HCT116 (cell line): ENCODE results near the gene CSF2RB. TPM values are rescaled to one million over a fixed set of nuclear protein-coding genes. Genes with fewer than 3 reads are reported as not detected.
"Not testable (repeated sequence)": the region's sequence is repeated elsewhere in the genome, so short reads cannot be mapped to it uniquely, and the experiment has no call there.

Experiments
- ATAC-seq: fragments of 200-7000 bp; cut with Tn5 transposase; 2 replicates; pipeline ENCODE4 v1.9.1; 2020; ENCODE audit warnings: mild to moderate bottlenecking, moderate library complexity
- BruUV-seq: library from RNA; stranded (reverse); fragments of 400-500 nt; replicated peaks from 2 replicates; lab custom pipeline; 2021; lab: Mats Ljungman, UMichigan
- CTCF ChIA-PET: fragments of 300-600 bp; sonication (Branson Sonifier 250); formaldehyde crosslinking; loops from one replicate; lab custom pipeline; 2021; ENCODE audit warnings: antibody characterized with exemption; lab: Charles Lee
- POLR2A ChIA-PET: fragments of 300-600, 350-600 bp; sonication (Branson Sonifier 250); formaldehyde crosslinking; loops from one replicate; lab custom pipeline; 2021; ENCODE audit warnings: antibody characterized with exemption; lab: Charles Lee
- RAD21 ChIA-PET, 2 experiments: fragments of 300-600 bp; sonication (Branson Sonifier 250); formaldehyde crosslinking; loops; one replicate each; lab custom pipeline; 2023; ENCODE audit warnings: low total read pairs in 2 of 2; ENCODE audit not compliant: uncharacterized antibody in 2 of 2, unreplicated experiment in 2 of 2, low non-redundant PET in 1 of 2; lab: Charles Lee
- DNase-seq: peaks from one replicate; pipeline ENCODE4 v3.0.0-alpha.2; 2010; ENCODE audit warnings: low read depth, low spot score
- H2AFZ ChIP-seq: fragments of 200-600 bp; shearing (Covaris generic), sonication (generic); 2 replicates; pipeline ENCODE4 v1.6.1; 2017; ENCODE audit warnings: low read depth, mixed run types, mixed read lengths, antibody characterized with exemption, low read length; ENCODE audit not compliant: poor library complexity, severe bottlenecking
- H3K27ac ChIP-seq: 2 replicates; pipeline ENCODE4 v1.5.1; 2012; ENCODE audit warnings: low read depth, low read length
- H3K27me3 ChIP-seq: fragments of 200-600 bp; sonication (generic); 2 replicates; pipeline ENCODE4 v1.6.1; 2016; ENCODE audit warnings: mixed run types, low read length, mixed read lengths; ENCODE audit not compliant: insufficient read depth
- H3K36me3 ChIP-seq, 2 experiments: fragments of 200-500 bp in 1 of 2; fragments of 200-600 bp in 1 of 2; sonication (Bioruptor generic) in 1 of 2; sonication (generic) in 1 of 2; 2 replicates each; pipeline versions ENCODE4 v1.5.1 to v1.6.1; 2014 to 2016; ENCODE audit warnings: low read length in 2 of 2, inconsistent platforms in 1 of 2, mixed read lengths in 1 of 2, mixed run types in 1 of 2; ENCODE audit not compliant: insufficient read depth in 2 of 2, control insufficient read depth in 1 of 2
- H3K4me1 ChIP-seq, 2 experiments: fragments of 200-600 bp in 1 of 2; sonication (generic) in 1 of 2; 2 replicates each; pipeline versions ENCODE4 v1.5.1 to v1.6.1; 2012 to 2017; ENCODE audit warnings: low read length in 2 of 2, inconsistent platforms in 1 of 2, mild to moderate bottlenecking in 1 of 2, mixed read lengths in 1 of 2, mixed run types in 1 of 2, moderate library complexity in 1 of 2; ENCODE audit not compliant: insufficient read depth in 2 of 2, control insufficient read depth in 1 of 2
- H3K4me2 ChIP-seq: fragments of 200-600 bp; sonication (generic); 2 replicates; pipeline ENCODE4 v1.6.1; 2017; ENCODE audit warnings: mixed run types, low read length, mixed read lengths
- H3K4me3 ChIP-seq, 2 experiments: fragments of 200-600 bp in 1 of 2; sonication (generic) in 1 of 2; replicated peaks in 1 of 2; 2 replicates each; pipeline ENCODE4 v1.5.1; 2011 to 2016; ENCODE audit warnings: low read length in 2 of 2, control low read depth in 1 of 2, low read depth in 1 of 2, mild to moderate bottlenecking in 1 of 2, mixed read lengths in 1 of 2, mixed run types in 1 of 2
- H3K79me2 ChIP-seq: fragments of 200-600 bp; sonication (generic); 2 replicates; pipeline ENCODE4 v1.6.1; 2017; ENCODE audit warnings: mild to moderate bottlenecking, mixed run types, low read length, moderate library complexity, mixed read lengths; ENCODE audit not compliant: insufficient read depth
- H3K9ac ChIP-seq: fragments of 200-600 bp; sonication (generic); 2 replicates; pipeline ENCODE4 v1.6.1; 2016; ENCODE audit warnings: low read length, mixed read lengths
- H3K9me2 ChIP-seq: fragments of 200-600 bp; sonication (generic), shearing (Covaris generic); 2 replicates; pipeline ENCODE4 v1.6.1; 2017; ENCODE audit warnings: mixed run types, mild to moderate bottlenecking, moderate library complexity; ENCODE audit not compliant: insufficient read depth
- H3K9me3 ChIP-seq, 2 experiments: fragments of 200-500 bp in 1 of 2; fragments of 200-600 bp in 1 of 2; sonication (Bioruptor generic) in 1 of 2; sonication (generic) in 1 of 2; 2 replicates each; pipeline ENCODE4 v1.6.1; 2014 to 2017; ENCODE audit warnings: low read length in 2 of 2, mixed read lengths in 2 of 2, inconsistent platforms in 1 of 2, low read depth in 1 of 2, mild to moderate bottlenecking in 1 of 2, mixed run types in 1 of 2, moderate library complexity in 1 of 2; ENCODE audit not compliant: control insufficient read depth in 1 of 2, insufficient read depth in 1 of 2
- H4K20me1 ChIP-seq: fragments of 200-600 bp; sonication (generic), shearing (Covaris generic); 2 replicates; pipeline ENCODE4 v1.6.1; 2017; ENCODE audit warnings: mixed run types, mild to moderate bottlenecking, moderate library complexity; ENCODE audit not compliant: insufficient read depth
- intact Hi-C: fragments of 100-400 bp; cut with micrococcal nuclease; formaldehyde crosslinking; loops from 2 replicates; pipeline ENCODE4 v1.10.0; 2022
- total RNA-seq: library from RNA; stranded (reverse); gene quantifications from one replicate; pipeline ENCODE4 v1.2.1, GENCODE V29; 2021; ENCODE audit not compliant: unreplicated experiment

CSF2RB gene
- total RNA-seq, 1 experiment from 2014 or later: 0.10 TPM

GRCh38 chr22:36989012-36989411, 75.6 kb downstream of the CSF2RB start:
- ATAC-seq: not testable (repeated sequence)

More at GRCh38 chr22:36989012-36989411, 75.6 kb downstream of the CSF2RB start:
- H3K9ac ChIP-seq, BruUV-seq, H3K4me3 ChIP-seq, H3K9me2 ChIP-seq, H4K20me1 ChIP-seq, H3K4me2 ChIP-seq, H3K36me3 ChIP-seq, H3K27me3 ChIP-seq, DNase-seq, CTCF ChIA-PET, H3K4me1 ChIP-seq, POLR2A ChIA-PET, intact Hi-C loops, H3K27ac ChIP-seq, H2AFZ ChIP-seq, RAD21 ChIA-PET, H3K79me2 ChIP-seq: not testable (repeated sequence)
- peaks cover 6 to 11% of the 10 kb centered on the region in 2 experiments; a peak in 2 of 4 replicates for H3K9me3 ChIP-seq

Other genes with a start within 250 kb of the CSF2RB start
- not detected for gene CACNG2, start 209.9 kb upstream of the CSF2RB start, total RNA-seq
- 23.2 TPM for gene IFT27, start 137.5 kb upstream of the CSF2RB start, total RNA-seq
- gene PVALB, start 96.6 kb upstream of the CSF2RB start, total RNA-seq: not detected
- 0.37 TPM for gene NCF4, start 52.6 kb upstream of the CSF2RB start, total RNA-seq
- 32.1 TPM for gene TST, start 105.8 kb downstream of the CSF2RB start, total RNA-seq
- gene MPST, start 106.1 kb downstream of the CSF2RB start, total RNA-seq: 68.6 TPM
- gene KCTD17, start 138.1 kb downstream of the CSF2RB start, total RNA-seq: 23.4 TPM
- gene TMPRSS6, start 196.1 kb downstream of the CSF2RB start, total RNA-seq: 0.39 TPM
- gene IL2RB, start 236.3 kb downstream of the CSF2RB start, total RNA-seq: 0.30 TPM